ENCODE measurements around the gene KCNAB2.

GRCh38 chr1:6070450-6070974 lies 24.8 kb downstream of the KCNAB2 start:
- TF ChIP-seq, protein P1, sequence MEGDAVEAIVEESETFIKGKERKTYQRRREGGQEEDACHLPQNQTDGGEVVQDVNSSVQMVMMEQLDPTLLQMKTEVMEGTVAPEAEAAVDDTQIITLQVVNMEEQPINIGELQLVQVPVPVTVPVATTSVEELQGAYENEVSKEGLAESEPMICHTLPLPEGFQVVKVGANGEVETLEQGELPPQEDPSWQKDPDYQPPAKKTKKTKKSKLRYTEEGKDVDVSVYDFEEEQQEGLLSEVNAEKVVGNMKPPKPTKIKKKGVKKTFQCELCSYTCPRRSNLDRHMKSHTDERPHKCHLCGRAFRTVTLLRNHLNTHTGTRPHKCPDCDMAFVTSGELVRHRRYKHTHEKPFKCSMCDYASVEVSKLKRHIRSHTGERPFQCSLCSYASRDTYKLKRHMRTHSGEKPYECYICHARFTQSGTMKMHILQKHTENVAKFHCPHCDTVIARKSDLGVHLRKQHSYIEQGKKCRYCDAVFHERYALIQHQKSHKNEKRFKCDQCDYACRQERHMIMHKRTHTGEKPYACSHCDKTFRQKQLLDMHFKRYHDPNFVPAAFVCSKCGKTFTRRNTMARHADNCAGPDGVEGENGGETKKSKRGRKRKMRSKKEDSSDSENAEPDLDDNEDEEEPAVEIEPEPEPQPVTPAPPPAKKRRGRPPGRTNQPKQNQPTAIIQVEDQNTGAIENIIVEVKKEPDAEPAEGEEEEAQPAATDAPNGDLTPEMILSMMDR (IDR thresholded peaks at IDR 0.05; ENCODE audit: insufficient read depth, low read depth, low read length), result no peak
- no peak for TF ChIP-seq EZH2 (IDR thresholded peaks at IDR 0.05; ENCODE audit: insufficient read depth, low read length)

All from astrocyte (in vitro differentiated cells and primary cell).